Measurements from ENCODE around the gene GSG1L.

Gene GSG1L

DNA sequence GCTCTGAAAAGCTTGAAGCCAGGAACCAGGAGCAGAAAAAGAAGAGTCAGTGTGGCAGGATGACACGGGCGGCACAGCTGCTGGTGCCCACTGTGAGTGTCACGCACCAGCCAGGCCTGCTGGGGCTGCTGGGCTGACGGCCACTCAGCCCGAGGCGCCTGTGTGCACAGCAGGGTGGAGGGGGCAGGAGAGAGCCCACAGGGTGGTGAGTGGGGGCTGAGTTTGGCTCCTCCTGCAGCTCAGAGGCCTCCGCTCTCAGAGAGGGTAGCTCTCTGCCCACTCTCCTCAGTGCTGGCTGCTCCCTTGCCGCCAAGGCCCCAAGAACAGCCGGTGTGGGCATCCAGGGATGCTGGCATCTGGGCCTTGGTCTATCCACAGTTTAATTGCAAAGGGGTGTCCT lies 59.6 kb downstream of the GSG1L start:
- ChIA-PET POLR2A (no interaction called here), CTCF (no interaction called here)
- TF ChIP-seq ARNT (IDR thresholded peaks at IDR 0.05) (no peak), SP1 (IDR thresholded peaks at IDR 0.05) (no peak), TARDBP (IDR thresholded peaks at IDR 0.05) (no peak), CTBP1 (IDR thresholded peaks at IDR 0.05; ENCODE audit: borderline replicate concordance) (no peak), NFRKB (IDR thresholded peaks at IDR 0.05) (no peak), LEF1 (IDR thresholded peaks at IDR 0.05; ENCODE audit: borderline replicate concordance) (no peak), ZNF384 (IDR thresholded peaks at IDR 0.05) (no peak), FOXA1 (IDR thresholded peaks at IDR 0.05) (no peak), HDGF (IDR thresholded peaks at IDR 0.05; ENCODE audit: borderline replicate concordance) (no peak), L3MBTL2 (conservative IDR thresholded peaks at IDR 0.05) (no peak), ELF4 (IDR thresholded peaks at IDR 0.05) (no peak), BHLHE40 (IDR thresholded peaks at IDR 0.05; ENCODE audit: borderline replicate concordance) (no peak), FOXM1 (IDR thresholded peaks at IDR 0.05; ENCODE audit: borderline replicate concordance) (no peak), FOXK2 (IDR thresholded peaks at IDR 0.05) (no peak)
- TF ChIP-seq, protein P1, sequence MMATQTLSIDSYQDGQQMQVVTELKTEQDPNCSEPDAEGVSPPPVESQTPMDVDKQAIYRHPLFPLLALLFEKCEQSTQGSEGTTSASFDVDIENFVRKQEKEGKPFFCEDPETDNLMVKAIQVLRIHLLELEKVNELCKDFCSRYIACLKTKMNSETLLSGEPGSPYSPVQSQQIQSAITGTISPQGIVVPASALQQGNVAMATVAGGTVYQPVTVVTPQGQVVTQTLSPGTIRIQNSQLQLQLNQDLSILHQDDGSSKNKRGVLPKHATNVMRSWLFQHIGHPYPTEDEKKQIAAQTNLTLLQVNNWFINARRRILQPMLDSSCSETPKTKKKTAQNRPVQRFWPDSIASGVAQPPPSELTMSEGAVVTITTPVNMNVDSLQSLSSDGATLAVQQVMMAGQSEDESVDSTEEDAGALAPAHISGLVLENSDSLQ (IDR thresholded peaks at IDR 0.05): no peak
- DNase-seq (ENCODE audit: extremely low spot score): no peak

DNA sequence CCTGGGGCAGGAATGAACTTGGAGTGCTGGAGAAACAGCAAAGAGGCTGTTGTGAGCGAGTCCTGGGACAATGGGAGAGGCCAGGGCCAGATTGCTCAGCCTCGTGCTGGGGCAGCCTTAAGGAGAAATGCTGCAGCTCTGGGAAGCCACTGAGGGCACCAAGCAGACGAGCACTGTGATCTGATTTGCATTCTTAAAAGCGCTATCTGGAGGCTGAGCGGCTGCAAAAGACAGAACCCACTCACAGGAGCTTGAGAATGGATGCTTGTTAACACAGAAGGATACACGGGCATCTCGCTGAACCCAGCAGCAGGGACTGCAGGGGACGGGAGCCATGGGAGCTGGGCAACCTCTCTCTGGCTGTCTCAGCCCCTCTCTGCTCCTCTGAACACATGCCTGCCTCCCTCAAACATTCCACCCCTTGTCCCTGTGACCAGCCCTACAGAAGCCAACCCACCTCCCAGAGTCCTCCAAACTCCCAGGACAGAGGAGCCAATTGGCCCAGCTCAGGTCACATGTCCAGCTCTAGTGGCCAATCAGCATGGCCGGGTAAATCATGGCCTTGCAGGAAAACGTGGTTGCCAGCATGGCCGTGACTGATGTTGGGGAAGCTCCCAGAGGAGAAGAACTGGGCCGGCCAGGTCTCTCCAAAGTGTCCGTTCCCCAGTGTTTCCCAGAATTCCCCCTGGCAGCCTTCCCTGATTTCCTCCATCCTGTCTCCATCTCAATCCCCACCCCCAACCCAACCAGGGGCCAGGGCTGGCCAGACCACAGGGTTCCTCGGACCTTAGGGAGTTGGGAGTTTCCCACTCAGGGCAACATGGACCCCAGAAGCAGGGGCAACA lies 60.3 kb downstream of the GSG1L start:
- DNase-seq (ENCODE audit: extremely low spot score): no peak
- ChIA-PET POLR2A (no interaction called here), CTCF (no interaction called here)
- no peak for TF ChIP-seq ELF4 (IDR thresholded peaks at IDR 0.05)
- TF ChIP-seq FOXK2 (IDR thresholded peaks at IDR 0.05): no peak
- no peak for TF ChIP-seq ZNF384 (IDR thresholded peaks at IDR 0.05)
- no peak for TF ChIP-seq ARNT (IDR thresholded peaks at IDR 0.05)
- TF ChIP-seq NFRKB (IDR thresholded peaks at IDR 0.05): no peak
- TF ChIP-seq SP1 (IDR thresholded peaks at IDR 0.05): no peak
- TF ChIP-seq, protein P1 (IDR thresholded peaks at IDR 0.05): no peak
- TF ChIP-seq LEF1 (IDR thresholded peaks at IDR 0.05; ENCODE audit: borderline replicate concordance): no peak
- TF ChIP-seq FOXA1 (IDR thresholded peaks at IDR 0.05): no peak
- TF ChIP-seq SUZ12 (IDR thresholded peaks at IDR 0.05): no peak
- no peak for TF ChIP-seq BHLHE40 (IDR thresholded peaks at IDR 0.05; ENCODE audit: borderline replicate concordance)
- TF ChIP-seq TARDBP (IDR thresholded peaks at IDR 0.05): no peak
- TF ChIP-seq FOXM1 (IDR thresholded peaks at IDR 0.05; ENCODE audit: borderline replicate concordance): no peak
- TF ChIP-seq L3MBTL2 (conservative IDR thresholded peaks at IDR 0.05): no peak
- TF ChIP-seq HDGF (IDR thresholded peaks at IDR 0.05; ENCODE audit: borderline replicate concordance): no peak
- TF ChIP-seq CTBP1 (IDR thresholded peaks at IDR 0.05; ENCODE audit: borderline replicate concordance): no peak

DNA sequence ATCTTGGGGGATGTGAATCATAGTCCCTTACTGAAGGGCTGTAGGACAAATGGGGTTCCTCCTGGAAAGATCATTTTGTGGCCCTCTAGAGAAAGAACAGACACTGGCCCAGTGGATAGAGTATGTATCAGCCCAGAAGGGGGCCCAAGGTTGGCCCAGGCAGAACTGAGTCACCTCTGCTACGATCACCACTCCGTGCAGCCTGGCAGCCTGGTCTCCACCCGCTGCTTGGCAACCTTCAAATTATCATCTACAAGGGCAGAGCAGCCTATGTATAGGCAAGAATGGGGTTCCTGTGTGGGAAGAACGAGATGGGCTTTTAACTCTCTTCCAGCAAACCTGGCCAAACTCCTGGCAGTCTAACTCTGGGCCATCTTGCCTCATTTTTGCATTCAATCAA lies 61.9 kb downstream of the GSG1L start:
- CTCF ChIA-PET: no interaction called here
- POLR2A ChIA-PET: no interaction called here
- TF ChIP-seq HDGF (IDR thresholded peaks at IDR 0.05; ENCODE audit: borderline replicate concordance) (no peak), FOXK2 (IDR thresholded peaks at IDR 0.05) (no peak), BHLHE40 (IDR thresholded peaks at IDR 0.05; ENCODE audit: borderline replicate concordance) (no peak), ARNT (IDR thresholded peaks at IDR 0.05) (no peak), SP1 (IDR thresholded peaks at IDR 0.05) (no peak), SUZ12 (IDR thresholded peaks at IDR 0.05) (no peak), FOXM1 (IDR thresholded peaks at IDR 0.05; ENCODE audit: borderline replicate concordance) (no peak), LEF1 (IDR thresholded peaks at IDR 0.05; ENCODE audit: borderline replicate concordance) (no peak)
- TF ChIP-seq, protein P1 (IDR thresholded peaks at IDR 0.05): no peak
- no peak for DNase-seq (ENCODE audit: extremely low spot score)

DNA sequence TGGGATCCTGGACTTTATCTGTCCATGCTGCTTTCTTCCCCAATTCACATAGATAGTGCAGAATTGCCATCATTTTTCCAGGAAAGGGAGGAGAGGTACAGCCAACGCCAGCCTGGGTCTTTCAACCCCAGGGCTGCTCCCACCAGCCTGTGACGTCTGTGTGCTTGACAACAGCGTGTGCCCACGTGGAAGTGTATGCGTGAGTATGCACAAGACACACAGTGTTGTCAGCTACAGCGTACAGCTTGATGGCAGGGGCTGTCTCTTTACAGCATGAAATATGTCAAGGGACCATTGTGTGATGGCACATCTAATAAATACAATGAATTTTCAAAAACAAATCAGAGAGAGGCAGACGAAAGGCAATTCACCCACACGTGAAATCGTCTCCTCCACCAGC lies 62.3 kb downstream of the GSG1L start:
- POLR2A ChIA-PET: no interaction called here
- no peak for DNase-seq (ENCODE audit: extremely low spot score)
- TF ChIP-seq BHLHE40 (IDR thresholded peaks at IDR 0.05; ENCODE audit: borderline replicate concordance) (no peak), L3MBTL2 (conservative IDR thresholded peaks at IDR 0.05) (no peak), CTBP1 (IDR thresholded peaks at IDR 0.05; ENCODE audit: borderline replicate concordance) (no peak), SP1 (IDR thresholded peaks at IDR 0.05) (no peak), LEF1 (IDR thresholded peaks at IDR 0.05; ENCODE audit: borderline replicate concordance) (no peak), FOXA1 (IDR thresholded peaks at IDR 0.05) (no peak), NFRKB (IDR thresholded peaks at IDR 0.05) (no peak), TARDBP (IDR thresholded peaks at IDR 0.05) (no peak), FOXM1 (IDR thresholded peaks at IDR 0.05; ENCODE audit: borderline replicate concordance) (no peak), HDGF (IDR thresholded peaks at IDR 0.05; ENCODE audit: borderline replicate concordance) (no peak)
- CTCF ChIA-PET: no interaction called here

DNA sequence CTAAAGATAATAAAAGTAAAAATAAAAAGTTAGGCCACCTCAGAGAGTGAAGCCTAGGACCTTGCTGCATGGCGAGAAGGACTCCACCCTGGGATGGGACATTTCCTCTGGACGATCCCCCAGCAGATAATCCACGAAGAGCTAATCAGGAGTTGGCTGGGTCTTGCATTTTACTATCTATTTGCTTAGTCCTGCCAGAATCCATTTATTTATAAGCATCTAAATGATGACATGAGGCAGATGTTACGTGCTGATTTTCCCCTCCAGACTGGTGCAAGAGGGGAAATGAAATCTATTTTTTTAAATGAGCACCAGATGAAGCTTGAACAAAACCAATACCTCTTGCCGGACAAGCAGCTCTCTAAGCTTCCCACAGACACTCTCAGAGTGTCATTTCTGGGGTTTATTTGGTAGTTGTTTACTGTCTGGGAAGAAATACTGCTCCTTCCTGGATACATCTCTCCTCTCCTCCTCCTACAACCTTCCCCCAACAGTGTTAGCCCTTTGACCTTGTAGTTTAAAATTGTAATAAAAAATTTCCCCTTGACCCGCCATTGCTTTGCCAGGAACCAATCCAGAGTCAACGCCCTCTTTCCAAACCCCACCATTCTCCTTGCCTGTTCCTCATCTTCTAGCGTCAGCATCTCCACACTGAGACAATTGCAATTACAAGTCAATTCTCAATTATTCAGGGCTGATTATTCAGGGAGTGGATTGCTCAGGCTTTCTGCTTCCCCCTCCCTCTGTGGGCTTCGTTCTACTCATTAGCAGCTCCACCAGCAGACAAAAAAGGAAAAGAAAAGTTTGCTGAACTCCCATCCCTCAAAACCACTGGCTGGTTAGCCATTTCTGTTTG lies 63.0 kb downstream of the GSG1L start:
- ChIA-PET POLR2A (no interaction called here), CTCF (no interaction called here)
- no peak for TF ChIP-seq SP1 (IDR thresholded peaks at IDR 0.05)
- TF ChIP-seq ZNF384 (IDR thresholded peaks at IDR 0.05): no peak
- no peak for TF ChIP-seq NFRKB (IDR thresholded peaks at IDR 0.05)
- TF ChIP-seq FOXM1 (IDR thresholded peaks at IDR 0.05; ENCODE audit: borderline replicate concordance): no peak
- TF ChIP-seq TARDBP (IDR thresholded peaks at IDR 0.05): no peak
- no peak for TF ChIP-seq LEF1 (IDR thresholded peaks at IDR 0.05; ENCODE audit: borderline replicate concordance)
- TF ChIP-seq CTBP1 (IDR thresholded peaks at IDR 0.05; ENCODE audit: borderline replicate concordance): no peak
- TF ChIP-seq SUZ12 (IDR thresholded peaks at IDR 0.05): no peak
- TF ChIP-seq ARNT (IDR thresholded peaks at IDR 0.05): no peak
- no peak for DNase-seq (ENCODE audit: extremely low spot score)
